ENCODE measurements around the gene WIPF1.

The WIPF1 gene, protein sequence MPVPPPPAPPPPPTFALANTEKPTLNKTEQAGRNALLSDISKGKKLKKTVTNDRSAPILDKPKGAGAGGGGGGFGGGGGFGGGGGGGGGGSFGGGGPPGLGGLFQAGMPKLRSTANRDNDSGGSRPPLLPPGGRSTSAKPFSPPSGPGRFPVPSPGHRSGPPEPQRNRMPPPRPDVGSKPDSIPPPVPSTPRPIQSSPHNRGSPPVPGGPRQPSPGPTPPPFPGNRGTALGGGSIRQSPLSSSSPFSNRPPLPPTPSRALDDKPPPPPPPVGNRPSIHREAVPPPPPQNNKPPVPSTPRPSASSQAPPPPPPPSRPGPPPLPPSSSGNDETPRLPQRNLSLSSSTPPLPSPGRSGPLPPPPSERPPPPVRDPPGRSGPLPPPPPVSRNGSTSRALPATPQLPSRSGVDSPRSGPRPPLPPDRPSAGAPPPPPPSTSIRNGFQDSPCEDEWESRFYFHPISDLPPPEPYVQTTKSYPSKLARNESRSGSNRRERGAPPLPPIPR

GRCh38 chr2:174597345-174598047, at the start of gene WIPF1:
Gene WIPF1 (minus strand): TSS chr2:174597804. CDS start chr2:174585573, 12,231 bp downstream.
- DNase-seq: no peak

- DNase-seq: no peak
These were observed 47.7 kb upstream of the WIPF1 start for GRCh38 chr2:174645296-174645695.

- no peak for DNase-seq
These were observed 46.8 kb upstream of the WIPF1 start for GRCh38 chr2:174644406-174644805.

DNA sequence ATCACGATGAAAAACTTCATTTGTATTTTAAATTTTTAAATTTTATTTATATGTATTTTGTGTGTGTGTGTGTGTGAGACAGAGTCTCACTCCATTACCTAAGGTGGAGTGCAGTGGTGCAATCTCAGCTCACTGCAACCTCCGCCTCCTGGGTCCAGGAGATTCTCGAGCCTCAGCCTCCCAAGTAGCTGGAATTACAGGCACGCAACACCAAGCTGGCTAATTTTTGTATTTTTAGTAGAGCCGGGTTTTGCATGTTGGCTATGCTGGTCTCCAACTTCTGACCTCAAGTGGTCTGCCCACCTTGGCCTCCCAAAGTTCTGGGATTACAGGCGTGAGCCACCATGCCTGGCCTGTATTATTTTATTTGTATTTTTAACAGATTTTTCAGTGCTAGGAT, 45.8 kb upstream of the WIPF1 start:
- DNase-seq: no peak

DNA sequence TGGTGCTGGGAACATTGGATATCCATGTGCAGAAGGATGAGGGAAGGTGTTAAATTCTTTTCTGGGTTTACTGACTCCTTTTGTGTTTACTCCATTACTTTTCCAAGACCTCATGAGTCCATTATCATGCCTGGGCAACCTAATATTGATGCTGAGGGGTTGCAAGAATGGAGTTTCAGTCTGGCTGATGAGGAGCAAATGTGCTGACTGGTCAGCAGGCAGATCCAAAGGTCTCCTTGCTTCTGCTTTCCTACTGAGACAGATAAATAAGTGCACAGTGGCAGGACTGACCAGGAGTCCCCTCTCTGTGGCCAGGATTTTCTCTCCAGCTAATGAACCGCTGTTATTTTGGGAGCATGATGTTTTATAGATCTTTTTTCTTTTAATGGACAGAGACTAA, 43.6 kb upstream of the WIPF1 start:
- no peak for DNase-seq

DNA sequence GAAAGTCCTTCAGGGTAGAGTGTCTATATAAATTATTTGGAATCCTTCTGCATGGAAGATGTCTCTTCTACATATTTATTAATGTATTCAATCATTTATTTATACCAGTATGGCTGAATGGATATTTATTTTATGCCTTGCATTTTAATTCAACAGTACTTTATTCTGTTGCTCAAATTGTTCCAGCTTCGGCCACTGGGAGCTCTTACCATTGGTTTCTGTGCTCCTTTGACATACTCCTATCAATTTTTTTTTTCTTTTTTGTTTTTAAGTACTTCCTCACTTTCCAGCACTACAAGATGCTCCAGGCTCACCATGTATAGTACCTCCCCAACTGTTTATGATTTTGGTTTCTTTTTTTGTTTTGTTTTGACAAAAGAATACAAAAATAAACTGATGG, 39.4 kb upstream of the WIPF1 start:
- no peak for DNase-seq

GRCh38 chr2:174635776-174636404, 38.3 kb upstream of the WIPF1 start:
- DNase-seq: no peak

- DNase-seq: no peak
These were observed 37.5 kb upstream of the WIPF1 start for GRCh38 chr2:174635015-174635593.

DNA sequence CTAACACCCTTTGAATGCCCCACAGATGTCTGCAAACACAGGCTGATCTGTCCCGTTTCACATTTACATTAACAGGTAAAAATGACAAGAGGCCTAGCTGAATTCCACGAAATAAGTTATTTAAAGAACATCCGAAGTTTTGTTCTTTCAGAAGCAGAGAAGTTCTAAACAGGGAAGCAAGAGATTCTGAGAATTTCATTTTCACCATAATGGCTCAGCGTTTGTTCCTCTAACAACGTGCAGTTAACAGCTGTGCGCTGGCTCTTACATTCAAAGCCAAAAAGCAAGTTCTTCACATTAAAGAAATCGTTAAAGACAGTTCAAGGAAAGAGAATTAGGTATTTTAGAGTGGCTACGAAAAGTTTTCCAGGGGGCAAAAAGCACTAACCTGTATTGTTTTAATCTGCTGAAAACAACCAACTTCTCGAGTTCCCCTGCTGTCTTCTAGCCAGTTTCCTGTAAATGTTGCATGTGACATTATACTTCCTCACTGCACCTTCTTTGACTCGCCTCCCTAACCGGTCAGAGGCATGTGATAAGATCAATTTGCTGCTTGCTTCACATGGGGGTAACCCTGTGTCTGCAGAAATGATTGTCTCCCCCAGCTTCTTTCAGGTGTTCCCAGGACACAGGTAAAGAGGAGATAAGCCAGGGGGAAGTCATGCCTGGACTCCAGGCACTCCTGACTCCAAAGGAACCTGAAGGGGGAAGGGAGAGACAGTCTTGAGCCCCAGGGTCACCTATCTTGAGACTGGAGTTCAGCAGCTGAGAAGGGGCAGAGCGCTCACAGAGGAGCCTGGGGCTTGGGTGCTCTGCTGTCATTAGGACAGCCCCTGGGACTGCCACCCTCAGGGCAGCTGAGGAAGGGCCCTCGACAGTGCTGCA, 36.8 kb upstream of the WIPF1 start:
- DNase-seq: no peak

DNA sequence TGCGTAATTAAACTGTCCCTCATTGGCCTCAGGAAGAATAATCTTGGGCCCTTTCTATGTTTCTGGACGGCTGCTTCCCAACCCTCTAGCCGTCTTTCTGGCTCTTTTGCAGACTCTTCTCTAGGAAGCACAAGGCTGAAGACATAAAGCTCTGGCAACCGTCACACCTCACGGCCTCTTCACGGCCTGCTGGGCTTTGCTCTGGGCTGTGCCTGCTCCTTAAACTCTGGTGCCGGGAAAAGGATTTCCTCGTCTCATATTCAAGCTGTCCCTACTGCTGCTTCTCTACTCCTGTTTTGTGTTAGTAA, 36.0 kb upstream of the WIPF1 start:
- no peak for DNase-seq

- no peak for DNase-seq
These were observed 35.4 kb upstream of the WIPF1 start for GRCh38 chr2:174632841-174633622.

GRCh38 chr2:174631009-174631981, 33.7 kb upstream of the WIPF1 start:
- no peak for DNase-seq

- no peak for DNase-seq
These were observed 32.5 kb upstream of the WIPF1 start for GRCh38 chr2:174630107-174630506.

DNA sequence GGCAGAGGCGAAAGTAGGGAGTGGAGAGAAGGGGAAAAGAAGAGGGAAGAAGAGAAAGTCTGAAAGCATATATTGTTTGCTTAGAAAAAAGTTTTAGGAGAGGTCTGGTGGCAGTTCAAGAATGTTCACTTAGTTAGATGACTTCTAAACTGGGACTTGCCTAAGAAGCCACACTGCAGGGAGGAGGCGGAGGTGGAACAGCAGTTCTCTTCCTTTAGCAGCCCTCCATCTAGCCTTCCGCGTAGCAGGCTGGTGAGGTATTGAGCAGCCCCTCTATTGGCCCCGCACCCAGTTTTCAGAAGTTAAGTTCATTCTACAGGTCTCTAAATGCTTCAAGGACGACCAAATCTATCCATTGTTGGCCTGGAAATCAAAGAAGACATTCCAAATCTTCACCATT, 31.9 kb upstream of the WIPF1 start:
- no peak for DNase-seq

- DNase-seq: no peak
These were observed 31.0 kb upstream of the WIPF1 start for GRCh38 chr2:174628528-174629169.

DNA sequence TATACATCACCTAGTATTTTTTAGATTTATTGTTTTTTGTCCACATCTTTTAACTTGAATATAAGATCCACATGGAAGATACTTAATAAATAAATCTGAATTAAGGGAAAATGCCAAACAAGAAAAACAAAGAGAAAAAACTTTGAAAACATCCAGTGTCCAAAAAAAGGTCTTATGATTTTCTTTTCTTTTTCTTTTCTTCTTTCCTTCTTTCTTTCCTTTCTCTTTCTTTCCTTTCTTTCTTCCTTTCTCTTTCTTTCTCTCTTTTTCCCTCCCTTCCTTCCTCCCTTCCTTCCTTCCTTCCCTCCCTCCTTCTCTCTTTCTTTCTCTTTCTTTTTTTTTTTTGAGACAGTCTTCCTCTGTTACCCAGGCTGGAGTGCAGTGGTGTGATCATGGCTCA, 29.6 kb upstream of the WIPF1 start:
- no peak for DNase-seq

GRCh38 chr2:174624895-174625430, 27.4 kb upstream of the WIPF1 start:
- no peak for DNase-seq

GRCh38 chr2:174623690-174624089, 26.1 kb upstream of the WIPF1 start:
- DNase-seq: no peak

GRCh38 chr2:174623106-174623637, 25.6 kb upstream of the WIPF1 start:
- no peak for DNase-seq

All from NCI-H748 treated with DMSO at 0.1 percent for 48 hours (cell line).